Bronchial epithelial cell (primary cell): Measurements from ENCODE around the gene ZNF540. TPM values are rescaled to one million over a fixed set of nuclear protein-coding genes. Genes with fewer than 3 reads are reported as not detected.

Source experiments
- DNase-seq: peaks from one replicate; pipeline ENCODE4 v3.0.0-alpha.2; 2010; ENCODE audit warnings: low read depth
- FAIRE-seq: peaks from 2 replicates; lab custom pipeline; 2011; peaks lifted over from hg19 to GRCh38; lab: Jason Lieb, UNC
- H3K27me3 ChIP-seq: 2 replicates; pipeline ENCODE4 v1.5.1; 2011; ENCODE audit warnings: low read length; ENCODE audit not compliant: control insufficient read depth, insufficient read depth
- H3K36me3 ChIP-seq: 2 replicates; pipeline ENCODE4 v1.5.1; 2011; ENCODE audit warnings: low read length; ENCODE audit not compliant: control insufficient read depth, insufficient read depth
- H3K4me3 ChIP-seq: 2 replicates; pipeline ENCODE4 v1.5.1; 2011; ENCODE audit warnings: mild to moderate bottlenecking, low read depth, low read length, control low read depth
- CTCF ChIP-seq: IDR thresholded peaks from 2 replicates; pipeline ENCODE4 v1.5.1; 2011; ENCODE audit warnings: mild to moderate bottlenecking, moderate library complexity, low read length, control low read depth, inconsistent platforms; ENCODE audit not compliant: insufficient read depth, severe bottlenecking
- total RNA-seq: library from RNA; depleted of rRNA; stranded (reverse); fragments of >200 nt; gene quantifications from 2 replicates; pipeline ENCODE4 v1.2.1, GENCODE V29; 2014

ZNF540 gene
- total RNA-seq, 1 donor from 2014 or later: under 0.01 TPM

DNA sequence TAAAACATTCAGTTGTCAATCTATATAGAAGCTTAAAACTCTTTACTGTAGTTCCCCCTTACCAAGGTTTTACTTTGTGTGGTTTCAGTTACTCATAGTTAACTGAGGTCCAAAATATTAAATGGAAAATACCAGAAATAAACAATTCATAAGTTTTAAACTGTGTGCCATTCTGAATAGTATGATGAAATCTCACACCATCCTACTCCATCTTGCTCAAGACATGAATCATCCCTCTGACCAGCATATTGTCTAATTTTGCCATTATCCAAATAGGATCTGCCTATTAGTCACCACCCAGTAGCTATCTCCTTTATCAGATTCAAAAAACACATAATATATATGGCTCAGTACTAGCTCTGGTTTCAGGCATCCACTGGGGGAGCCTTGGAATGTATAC, 22.5 kb upstream of the ZNF540 start:
- H3K36me3 ChIP-seq: no peaks in the 10 kb centered on the region
- DNase-seq (peak; percentile 78), FAIRE-seq (no peak)
- H3K27me3 ChIP-seq: no peaks in the 10 kb centered on the region
- no peak for TF ChIP-seq CTCF
- no peak overlapping the region for H3K4me3 ChIP-seq

- no peak for DNase-seq
- Histone ChIP-seq H3K27me3 (no peaks in the 10 kb centered on the region), H3K36me3 (peaks cover 5% of the 10 kb centered on the region), H3K4me3 (no peak overlapping the region)
- TF ChIP-seq CTCF: no peak
- FAIRE-seq: no peak
Measured at GRCh38 chr19:37583340-37583739, 11.3 kb upstream of the ZNF540 start.

- Histone ChIP-seq H3K27me3 (no peaks in the 10 kb centered on the region), H3K36me3 (no peaks in the 10 kb centered on the region), H3K4me3 (peak overlapping the region; percentile 70)
- FAIRE-seq (no peak), DNase-seq (no peak)
- no peak for TF ChIP-seq CTCF
Measured at GRCh38 chr19:37593996-37594303, 726 bp upstream of the ZNF540 start.

DNA sequence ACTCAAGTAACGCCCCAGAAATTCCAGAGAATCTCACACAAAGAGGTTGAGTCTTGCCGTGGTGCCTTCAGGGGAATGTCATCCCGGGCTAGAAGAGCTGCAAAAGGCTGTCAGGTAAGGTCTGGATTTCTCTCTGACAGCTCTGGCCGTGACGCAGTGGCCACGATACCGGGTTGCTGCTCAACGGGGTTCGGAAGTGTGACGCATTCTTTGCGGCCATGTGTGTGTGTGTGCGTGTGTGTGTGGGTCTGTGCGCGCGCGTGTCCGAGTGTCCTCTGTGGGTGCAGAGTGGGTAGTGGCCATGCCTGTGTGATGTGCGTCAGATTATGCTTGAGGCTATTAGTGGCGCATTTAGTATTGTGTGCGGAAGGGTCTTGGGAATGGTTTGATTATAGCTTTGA, 306 bp downstream of the ZNF540 start:
- H3K4me3 ChIP-seq: peak overlapping the region; percentile 70
- FAIRE-seq (no peak), DNase-seq (no peak)
- TF ChIP-seq CTCF: no peak
- H3K36me3 ChIP-seq: no peaks in the 10 kb centered on the region
- no peaks in the 10 kb centered on the region for H3K27me3 ChIP-seq

GRCh38 chr19:37635076-37636056, 40.7 kb downstream of the ZNF540 start:
- Histone ChIP-seq H3K36me3 (peaks cover 2% of the 10 kb centered on the region), H3K4me3 (no peak overlapping the region), H3K27me3 (no peaks in the 10 kb centered on the region)
- DNase-seq: no peak
- peak; percentile 47 for FAIRE-seq
- TF ChIP-seq CTCF: no peak
